Activated CD8-positive, alpha-beta memory T cell treated with anti-CD3 and anti-CD28 coated beads, Interleukin-2, amount 50 U/mL, for 24 hours (primary cell): ENCODE measurements around the gene PTGFRN.

ENCODE experiments used
- DNase-seq: peaks from one replicate; pipeline ENCODE4 v3.0.0-alpha.2; 2020; ENCODE audit errors: extremely low read depth

PTGFRN gene

GRCh38 chr1:117033772-117034171 lies 124.1 kb downstream of the PTGFRN start:
- no peak for DNase-seq

- no peak for DNase-seq
Measured at GRCh38 chr1:117034791-117035290, 125.1 kb downstream of the PTGFRN start.

- DNase-seq, result no peak
Measured at GRCh38 chr1:117036018-117036461, 126.3 kb downstream of the PTGFRN start.

GRCh38 chr1:117037802-117038201 lies 128.1 kb downstream of the PTGFRN start:
- DNase-seq, result no peak

- no peak for DNase-seq
Measured at GRCh38 chr1:117038236-117038635, 128.5 kb downstream of the PTGFRN start.
